Stimulated activated CD4-positive, alpha-beta T cell treated with anti-CD3 and anti-CD28 coated beads, Interleukin-15, amount 100 ng/mL, for 48 hours (primary cell): ENCODE data around the gene RASGRF1.

Source experiments
- DNase-seq, 2 donors: peaks; one replicate each; pipeline ENCODE4 v3.0.0-alpha.2; 2020; ENCODE audit warnings: low read depth in 2 of 2

RASGRF1 gene

GRCh38 chr15:78985859-78986475 lies 104.6 kb downstream of the RASGRF1 start:
- no peak for DNase-seq

GRCh38 chr15:78984041-78984440 lies 106.5 kb downstream of the RASGRF1 start:
- DNase-seq: no peak

GRCh38 chr15:78983146-78983918 lies 107.2 kb downstream of the RASGRF1 start:
- DNase-seq: no peak

GRCh38 chr15:78982736-78983135 lies 107.8 kb downstream of the RASGRF1 start:
- DNase-seq: no peak

GRCh38 chr15:78981532-78982313 lies 108.9 kb downstream of the RASGRF1 start:
- DNase-seq: no peak

GRCh38 chr15:78979456-78980320 lies 110.9 kb downstream of the RASGRF1 start:
- peak in 1 of 2 donors; percentile 14 for DNase-seq

- DNase-seq: no peak
These were observed 111.9 kb downstream of the RASGRF1 start for GRCh38 chr15:78978601-78979179.

GRCh38 chr15:78977591-78978347 lies 112.8 kb downstream of the RASGRF1 start:
- no peak for DNase-seq

GRCh38 chr15:78977091-78977571 lies 113.4 kb downstream of the RASGRF1 start:
- DNase-seq: no peak

- no peak for DNase-seq
These were observed 113.9 kb downstream of the RASGRF1 start for GRCh38 chr15:78976691-78977090.

GRCh38 chr15:78974272-78974918 lies 116.2 kb downstream of the RASGRF1 start:
- no peak for DNase-seq

- no peak for DNase-seq
These were observed 120.8 kb downstream of the RASGRF1 start for GRCh38 chr15:78969687-78970349.

GRCh38 chr15:78968539-78969271 lies 121.9 kb downstream of the RASGRF1 start:
- no peak for DNase-seq

GRCh38 chr15:78968114-78968513 lies 122.5 kb downstream of the RASGRF1 start:
- DNase-seq: no peak

GRCh38 chr15:78960308-78960707 lies 130.3 kb downstream of the RASGRF1 start:
- DNase-seq: no peak

- DNase-seq: no peak
These were observed 131.2 kb downstream of the RASGRF1 start for GRCh38 chr15:78959360-78959759.

- DNase-seq: no peak
These were observed 133.0 kb downstream of the RASGRF1 start for GRCh38 chr15:78957416-78958093.

GRCh38 chr15:78956937-78957336 lies 133.6 kb downstream of the RASGRF1 start:
- DNase-seq: no peak
